Astrocyte of the spinal cord (primary cell): ENCODE measurements around the gene MAP3K4.
"Not testable (repeated sequence)": the region's sequence is repeated elsewhere in the genome, so short reads cannot be mapped to it uniquely, and the experiment has no call there.

Source experiments
- DNase-seq: peaks from one replicate; pipeline ENCODE4 v3.0.0; 2011; ENCODE audit warnings: low read depth, low spot score
- H3K4me3 ChIP-seq: 2 replicates; pipeline ENCODE4 v1.5.1; 2011; ENCODE audit warnings: low read depth, mild to moderate bottlenecking, low read length, moderate library complexity
- CTCF ChIP-seq: IDR thresholded peaks from 2 replicates; pipeline ENCODE4 v1.5.1; 2012; ENCODE audit warnings: low read depth, mild to moderate bottlenecking, low read length, inconsistent platforms
- in situ Hi-C: cut with HindIII; loops from 2 replicates; pipeline ENCODE4 v1.10.0; 2017; ENCODE audit warnings: low sequenced_read_pairs

The MAP3K4 gene

GRCh38 chr6:161117942-161118341, 126.4 kb downstream of the MAP3K4 start:
- no peak overlapping the region for H3K4me3 ChIP-seq
- TF ChIP-seq CTCF: no peak
- no peak for DNase-seq
- in situ Hi-C loops: no loop called here

GRCh38 chr6:161123319-161123718, 131.8 kb downstream of the MAP3K4 start:
- H3K4me3 ChIP-seq, DNase-seq, in situ Hi-C loops: not testable (repeated sequence)

GRCh38 chr6:161125591-161125990, 134.0 kb downstream of the MAP3K4 start:
- no peak overlapping the region for H3K4me3 ChIP-seq
- DNase-seq: no peak
- in situ Hi-C loops: no loop called here
- TF ChIP-seq CTCF: no peak

- in situ Hi-C loops: no loop called here
- no peak for DNase-seq
- H3K4me3 ChIP-seq: no peak overlapping the region
- no peak for TF ChIP-seq CTCF
Observed at GRCh38 chr6:161127071-161127740, 135.6 kb downstream of the MAP3K4 start.

GRCh38 chr6:161128230-161128629, 136.7 kb downstream of the MAP3K4 start:
- in situ Hi-C loops: no loop called here
- H3K4me3 ChIP-seq: no peak overlapping the region
- no peak for TF ChIP-seq CTCF

GRCh38 chr6:161128680-161129196, 137.2 kb downstream of the MAP3K4 start:
- in situ Hi-C loops: no loop called here
- peak; percentile 80 for DNase-seq
- no peak for TF ChIP-seq CTCF

More at GRCh38 chr6:161128230-161128629, 136.7 kb downstream of the MAP3K4 start:
- DNase-seq: no peak

GRCh38 chr6:161130541-161130940, 139.0 kb downstream of the MAP3K4 start:
- no peak for DNase-seq
- H3K4me3 ChIP-seq: no peak overlapping the region
- in situ Hi-C loops: no loop called here
- no peak for TF ChIP-seq CTCF

More at GRCh38 chr6:161128680-161129196, 137.2 kb downstream of the MAP3K4 start:
- H3K4me3 ChIP-seq: no peak overlapping the region
